CD14-positive monocyte (primary cell): Measurements from ENCODE around the gene C11orf86. TPM values are rescaled to one million over a fixed set of nuclear protein-coding genes. Genes with fewer than 3 reads are reported as not detected.
"Not testable (repeated sequence)": the region's sequence is repeated elsewhere in the genome, so short reads cannot be mapped to it uniquely, and the experiment has no call there.

Source experiments
- DNase-seq, 3 donors: peaks; one replicate each; pipeline ENCODE4 v3.0.0-alpha.2; 2011 to 2022
- H2AFZ ChIP-seq: 2 replicates; pipeline ENCODE4 v1.6.0; 2012; ENCODE audit warnings: mild to moderate bottlenecking, low read depth, low read length, inconsistent platforms; ENCODE audit not compliant: insufficient read depth, poor library complexity, severe bottlenecking
- H3K27ac ChIP-seq, 2 donors: 1 replicate in 1 of 2; 2 replicates in 1 of 2; pipeline ENCODE4 v1.5.1; 2012 to 2013; ENCODE audit warnings: low read length in 2 of 2, control low read depth in 1 of 2, inconsistent platforms in 1 of 2, low read depth in 1 of 2, mild to moderate bottlenecking in 1 of 2
- H3K27me3 ChIP-seq, 2 donors: one replicate each; pipeline versions ENCODE4 v1.6.0 to v1.6.1; 2011 to 2013; ENCODE audit warnings: low read length in 2 of 2; ENCODE audit not compliant: control insufficient read depth in 2 of 2, insufficient read depth in 2 of 2
- H3K36me3 ChIP-seq, 2 donors: replicated peaks in 1 of 2; 1 replicate in 1 of 2; 2 replicates in 1 of 2; pipeline versions ENCODE4 v1.5.1 to v1.6.1; 2012 to 2013; ENCODE audit warnings: low read length in 2 of 2, control low read depth in 1 of 2, inconsistent platforms in 1 of 2, mild to moderate bottlenecking in 1 of 2; ENCODE audit not compliant: insufficient read depth in 2 of 2, control insufficient read depth in 1 of 2
- H3K4me1 ChIP-seq, 2 donors: 1 replicate in 1 of 2; 2 replicates in 1 of 2; pipeline versions ENCODE4 v1.5.1 to v1.6.1; 2012 to 2013; ENCODE audit warnings: low read length in 2 of 2, control low read depth in 1 of 2, inconsistent platforms in 1 of 2, mild to moderate bottlenecking in 1 of 2, moderate library complexity in 1 of 2; ENCODE audit not compliant: insufficient read depth in 2 of 2, control insufficient read depth in 1 of 2
- H3K4me2 ChIP-seq: replicated peaks from 2 replicates; pipeline ENCODE3; 2012; ENCODE audit warnings: low read length, moderate library complexity, mild to moderate bottlenecking; ENCODE audit not compliant: poor library complexity, severe bottlenecking; ENCODE audit errors: extremely low read depth
- H3K4me3 ChIP-seq, 3 experiments: fragments of 200-600 bp in 1 of 3; sonication (generic) in 1 of 3; replicated peaks in 1 of 3; 1 replicate in 2 of 3; 2 replicates in 1 of 3; pipeline ENCODE4 v1.5.1; 2011 to 2013; ENCODE audit warnings: low read length in 3 of 3, mild to moderate bottlenecking in 3 of 3, control low read depth in 2 of 3, low read depth in 2 of 3, inconsistent platforms in 1 of 3, moderate library complexity in 1 of 3
- H3K79me2 ChIP-seq: 2 replicates; pipeline ENCODE4 v1.6.0; 2012; ENCODE audit warnings: mild to moderate bottlenecking, control low read depth, inconsistent platforms, low read length, moderate library complexity; ENCODE audit not compliant: insufficient read depth
- H3K9ac ChIP-seq: 2 replicates; pipeline ENCODE4 v1.6.0; 2017; ENCODE audit warnings: low read length, mild to moderate bottlenecking; ENCODE audit not compliant: insufficient read depth, poor library complexity, severe bottlenecking
- H3K9me3 ChIP-seq, 2 donors: replicated peaks in 1 of 2; 1 replicate in 1 of 2; 2 replicates in 1 of 2; pipeline versions ENCODE4 v1.5.1 to v1.6.1; 2012 to 2013; ENCODE audit warnings: low read length in 2 of 2, control low read depth in 1 of 2; ENCODE audit not compliant: control insufficient read depth in 1 of 2, insufficient read depth in 1 of 2
- H4K20me1 ChIP-seq: 2 replicates; pipeline ENCODE4 v1.6.0; 2012; ENCODE audit warnings: mild to moderate bottlenecking, low read length, control low read depth, moderate library complexity; ENCODE audit not compliant: insufficient read depth
- H3K27ac Mint-ChIP-seq, 7 donors: one replicate each; pipeline ENCODE4 v1.8.0; 2020; ENCODE audit warnings: mild to moderate bottlenecking in 7 of 7, mixed read lengths in 7 of 7, moderate library complexity in 6 of 7, inconsistent platforms in 2 of 7
- H3K27me3 Mint-ChIP-seq, 3 donors: one replicate each; pipeline ENCODE4 v1.8.0; 2021 to 2022; ENCODE audit warnings: low read depth in 3 of 3, mild to moderate bottlenecking in 3 of 3, mixed read lengths in 3 of 3, moderate library complexity in 3 of 3, inconsistent platforms in 1 of 3
- H3K36me3 Mint-ChIP-seq, 2 donors: one replicate each; pipeline ENCODE4 v1.8.0; 2020; ENCODE audit warnings: mixed read lengths in 2 of 2, inconsistent platforms in 1 of 2, mild to moderate bottlenecking in 1 of 2
- H3K4me1 Mint-ChIP-seq: one replicate; pipeline ENCODE4 v1.8.0; 2020; ENCODE audit warnings: mild to moderate bottlenecking, mixed read lengths
- H3K4me3 Mint-ChIP-seq, 2 donors: one replicate each; pipeline ENCODE4 v1.8.0; 2020; ENCODE audit warnings: mild to moderate bottlenecking in 2 of 2, mixed read lengths in 2 of 2, moderate library complexity in 1 of 2
- H3K9me3 Mint-ChIP-seq, 7 donors: one replicate each; pipeline ENCODE4 v1.8.0; 2020 to 2022; ENCODE audit warnings: mixed read lengths in 7 of 7, mild to moderate bottlenecking in 6 of 7, moderate library complexity in 6 of 7, inconsistent platforms in 2 of 7
- CTCF ChIP-seq: fragments of 200-600 bp; IDR thresholded peaks from one replicate; pipeline ENCODE4 v1.8.0; 2022; ENCODE audit warnings: antibody characterized with exemption, mild to moderate bottlenecking
- WGBS: methylation state at CpG from one replicate; pipeline ENCODE4 v1.1.5; 2013; ENCODE audit warnings: missing lambda C conversion rate; ENCODE audit not compliant: insufficient coverage; 5-methylcytosine and 5-hydroxymethylcytosine counted together
- intact Hi-C, 2 donors: fragments of 100-400 bp; cut with micrococcal nuclease; formaldehyde crosslinking; loops; one replicate each; pipeline versions ENCODE4 v1.15.0 to v1.15.1; 2023
- polyA plus RNA-seq, 3 donors: library from polyadenylated mRNA; depleted of rRNA in 1 of 3; unstranded in 2 of 3; stranded (reverse) in 1 of 3; fragments of 300-500 nt in 2 of 3; fragments of >200 nt in 1 of 3; fragmentation: Illumina TruSeq in 2 of 3; gene quantifications; 1 replicate in 2 of 3; 2 replicates in 1 of 3; pipeline ENCODE4 v1.2.3, GENCODE V29; 2012 to 2021

Gene C11orf86
- polyA plus RNA-seq, 3 donors, result not detected

GRCh38 chr11:66989360-66989759 lies 14.3 kb downstream of the C11orf86 start:
- H3K27ac ChIP-seq, H3K4me1 ChIP-seq, H2AFZ ChIP-seq, H3K4me1 Mint-ChIP-seq, H4K20me1 ChIP-seq, H3K36me3 Mint-ChIP-seq, intact Hi-C loops, H3K9me3 ChIP-seq, DNase-seq, H3K27me3 ChIP-seq, H3K9me3 Mint-ChIP-seq, H3K4me2 ChIP-seq, H3K27ac Mint-ChIP-seq, H3K4me3 Mint-ChIP-seq, H3K36me3 ChIP-seq, H3K9ac ChIP-seq, H3K79me2 ChIP-seq, H3K4me3 ChIP-seq: not testable (repeated sequence)
- 100% methylated on average over 7 of the region's 9 CpGs for WGBS
- peaks cover 14 to 33% (median 30%) of the 10 kb centered on the region in 3 donors for H3K27me3 Mint-ChIP-seq

- no peak overlapping the region for H3K4me3 ChIP-seq
- TF ChIP-seq CTCF, result no peak
- no peak overlapping the region for H3K27ac ChIP-seq
- no peaks in the 10 kb centered on the region for H3K36me3 ChIP-seq
- H3K4me2 ChIP-seq, result no peak overlapping the region
- H3K4me1 ChIP-seq, result no peaks in the 10 kb centered on the region
- no peak overlapping the region for H2AFZ ChIP-seq
- no peak overlapping the region for H3K27ac Mint-ChIP-seq
- no peak for DNase-seq
- H3K4me3 Mint-ChIP-seq, result no peak overlapping the region
- WGBS, result no CpG with 5 or more reads among the region's 2 CpGs
- no peaks in the 10 kb centered on the region for H3K4me1 Mint-ChIP-seq
- no peaks in the 10 kb centered on the region for H3K79me2 ChIP-seq
- no peaks in the 10 kb centered on the region for H3K9me3 Mint-ChIP-seq
- no peaks in the 10 kb centered on the region for H3K9me3 ChIP-seq
- no peaks in the 10 kb centered on the region for H4K20me1 ChIP-seq
- peaks cover 0 to 2% of the 10 kb centered on the region in 2 donors for H3K27me3 ChIP-seq
- peaks cover 2 to 29% (median 22%) of the 10 kb centered on the region in 3 donors for H3K27me3 Mint-ChIP-seq
- H3K36me3 Mint-ChIP-seq, result no peaks in the 10 kb centered on the region
- H3K9ac ChIP-seq, result no peak overlapping the region
- intact Hi-C loops, result no loop called here
Measured at GRCh38 chr11:66992041-66992440, 16.9 kb downstream of the C11orf86 start.
